Amniotic stem cell (primary cell): Measurements from ENCODE around the gene TEX9.

Experiments
- DNase-seq: peaks from one replicate; lab custom pipeline; 2025; lab: John Stamatoyannopoulos, UW

Gene TEX9

DNA sequence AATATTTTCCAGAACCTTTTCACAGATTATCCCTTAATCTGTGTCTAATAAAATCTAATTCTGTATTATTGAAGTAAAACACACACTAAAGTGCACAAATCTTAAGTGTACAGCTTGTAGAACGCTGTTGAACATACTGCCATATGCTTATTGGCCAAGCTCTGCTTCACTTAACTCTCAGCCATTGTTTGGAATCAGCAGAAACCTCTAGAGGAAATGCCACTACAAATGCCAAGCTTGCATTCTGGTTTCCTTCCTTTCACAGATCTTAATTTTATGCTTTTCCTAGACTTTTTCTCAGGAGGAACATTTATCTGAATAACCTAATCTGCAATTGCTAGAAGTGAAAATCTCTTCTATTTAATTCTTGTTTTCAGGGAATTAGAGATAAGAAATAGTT, 89.6 kb downstream of the TEX9 start:
- DNase-seq, result no peak

DNA sequence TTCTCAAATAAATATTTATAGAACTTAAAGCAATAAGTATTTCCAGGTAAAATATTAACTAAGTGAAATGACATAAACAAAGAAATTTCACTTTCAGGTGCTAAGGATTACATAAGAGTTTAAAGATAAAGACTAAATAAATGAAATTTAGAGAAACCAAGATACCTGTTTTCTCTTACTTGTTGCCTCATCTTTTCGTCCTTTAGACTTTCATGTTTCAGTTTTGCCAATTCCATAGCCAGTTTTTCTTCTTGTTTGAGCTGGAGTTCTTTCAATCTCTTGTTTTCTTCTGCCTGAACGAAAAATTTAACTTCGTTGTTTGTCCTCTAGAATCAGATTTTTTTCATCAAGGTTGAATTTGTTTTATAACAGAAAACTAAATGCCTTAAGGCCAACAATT, 91.0 kb downstream of the TEX9 start:
- no peak for DNase-seq

- no peak for DNase-seq
Measured at GRCh38 chr15:56459096-56459495, 93.9 kb downstream of the TEX9 start.

GRCh38 chr15:56460071-56460470, 94.8 kb downstream of the TEX9 start:
- no peak for DNase-seq

- DNase-seq, result no peak
Measured at GRCh38 chr15:56460947-56461346, 95.7 kb downstream of the TEX9 start.

- DNase-seq, result peak; percentile 53
Measured at GRCh38 chr15:56464893-56465520, 99.8 kb downstream of the TEX9 start, which contains the start of gene MNS1. Gene MNS1, minus strand, starts transcription at chr15:56465137. Its CDS starts 165 bp downstream, at chr15:56464972.

DNA sequence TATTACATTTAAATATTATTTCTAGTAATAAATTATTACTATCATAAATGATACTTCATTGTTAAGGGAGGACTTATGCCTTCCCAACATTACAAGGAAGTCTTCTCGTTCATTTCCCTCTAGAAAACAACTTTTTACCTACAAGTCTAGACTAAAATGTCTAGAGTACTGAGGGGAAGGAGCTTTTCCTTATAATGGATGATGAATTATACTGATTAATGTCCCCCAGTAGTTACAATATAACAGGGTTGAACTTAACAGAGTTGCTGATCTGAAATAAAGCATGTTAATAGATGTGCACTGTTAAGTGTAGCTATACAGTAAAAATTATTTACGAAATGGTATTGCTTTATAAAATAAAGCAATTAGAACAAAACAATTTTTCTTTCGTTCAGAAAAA, 102.4 kb downstream of the TEX9 start:
- no peak for DNase-seq

GRCh38 chr15:56468401-56468800, 103.2 kb downstream of the TEX9 start:
- no peak for DNase-seq

- DNase-seq, result no peak
Measured at GRCh38 chr15:56469483-56469882, 104.3 kb downstream of the TEX9 start.

GRCh38 chr15:56471440-56472069, 106.3 kb downstream of the TEX9 start:
- DNase-seq, result no peak

DNA sequence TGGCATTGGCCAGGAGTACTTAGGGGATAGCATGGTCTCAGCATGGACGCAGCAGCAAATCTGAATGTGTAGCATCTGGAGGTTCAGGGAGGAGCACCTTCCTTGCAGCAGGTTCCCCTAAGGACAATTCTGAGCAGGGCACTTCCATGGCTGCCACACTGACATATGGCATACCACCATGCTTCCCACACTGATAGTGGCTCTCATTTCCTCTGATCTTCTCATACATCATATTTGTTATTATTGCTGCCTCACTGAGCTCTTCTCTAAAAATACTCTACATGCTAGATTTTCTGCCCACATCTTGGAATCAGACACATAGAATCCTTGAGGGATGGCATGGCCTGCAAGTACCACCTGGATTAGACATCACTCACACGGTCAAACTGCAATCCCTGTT, 107.1 kb downstream of the TEX9 start:
- no peak for DNase-seq

DNA sequence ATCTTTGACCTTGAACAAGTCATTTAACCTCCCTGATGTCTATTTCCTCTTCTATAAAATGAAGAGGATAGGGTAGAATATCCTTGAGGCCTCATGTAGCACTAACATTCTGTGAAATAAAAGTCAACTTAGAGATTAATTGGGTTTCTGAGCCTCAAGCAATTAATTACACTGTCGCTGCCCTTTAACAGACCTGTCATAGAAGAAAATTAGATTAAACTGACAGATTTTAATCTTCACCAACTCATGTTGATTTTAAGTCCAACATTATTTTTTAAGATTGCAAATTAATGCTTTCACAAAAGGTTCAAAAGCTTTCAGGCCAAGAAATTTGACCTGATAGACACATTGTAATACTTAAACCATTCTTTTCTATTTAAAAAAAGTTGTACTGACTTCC, 107.8 kb downstream of the TEX9 start:
- DNase-seq, result no peak

DNA sequence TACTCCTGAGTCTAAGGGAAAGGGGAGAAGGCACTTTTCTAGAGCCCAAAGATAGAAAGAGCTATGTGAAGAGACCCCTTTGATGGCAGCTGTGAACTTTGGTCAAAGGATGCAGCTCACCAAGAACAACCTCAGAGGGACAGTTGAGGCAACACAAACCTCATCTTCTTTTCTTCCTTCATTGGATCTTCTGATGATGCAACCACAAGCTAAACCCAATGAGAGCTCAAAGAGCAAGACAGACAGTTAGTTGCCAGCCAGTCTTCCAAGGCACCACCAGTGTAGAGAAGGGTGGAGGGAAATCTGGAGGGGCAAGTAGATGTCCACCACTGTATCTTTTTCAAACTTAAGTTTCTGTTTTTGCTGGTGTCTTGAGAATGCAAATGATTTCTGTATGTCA, 110.1 kb downstream of the TEX9 start:
- no peak for DNase-seq
